GM19467 (cell line): ENCODE results near the gene RBMS3.
"Not testable (repeated sequence)": the region's sequence is repeated elsewhere in the genome, so short reads cannot be mapped to it uniquely, and the experiment has no call there.

Experiments used
- ATAC-seq: cut with Tn5 transposase; IDR thresholded peaks from one replicate; pipeline ENCODE4 v1.9.1; 2021; ENCODE audit warnings: mild to moderate bottlenecking, moderate library complexity; ENCODE audit not compliant: unreplicated experiment

The RBMS3 gene

DNA sequence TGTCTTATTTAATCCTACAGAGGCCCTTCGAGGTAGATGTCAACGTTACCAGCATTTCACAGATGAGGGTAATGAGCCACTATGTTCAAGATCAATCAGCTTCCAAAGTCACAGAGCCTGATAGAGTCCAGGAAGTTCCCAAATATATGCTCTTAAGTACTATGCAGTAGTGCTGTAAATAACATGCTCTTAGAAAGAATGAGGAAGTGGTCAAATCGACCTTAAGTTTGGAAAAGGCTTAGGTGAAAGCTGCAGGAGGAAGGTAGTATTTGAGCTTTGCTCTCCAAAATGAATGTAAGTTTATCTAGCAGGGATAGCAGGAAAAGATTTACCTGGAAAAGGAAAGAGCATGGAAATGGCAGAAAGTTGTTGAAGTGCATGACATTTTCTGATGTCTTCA is 234.0 kb downstream of the RBMS3 start:
- no peak for ATAC-seq

GRCh38 chr3:29515451-29515850 is 234.6 kb downstream of the RBMS3 start:
- ATAC-seq: peak; percentile 51

GRCh38 chr3:29516164-29516563 is 235.3 kb downstream of the RBMS3 start:
- no peak for ATAC-seq

GRCh38 chr3:29520764-29521163 is 239.9 kb downstream of the RBMS3 start:
- no peak for ATAC-seq

DNA sequence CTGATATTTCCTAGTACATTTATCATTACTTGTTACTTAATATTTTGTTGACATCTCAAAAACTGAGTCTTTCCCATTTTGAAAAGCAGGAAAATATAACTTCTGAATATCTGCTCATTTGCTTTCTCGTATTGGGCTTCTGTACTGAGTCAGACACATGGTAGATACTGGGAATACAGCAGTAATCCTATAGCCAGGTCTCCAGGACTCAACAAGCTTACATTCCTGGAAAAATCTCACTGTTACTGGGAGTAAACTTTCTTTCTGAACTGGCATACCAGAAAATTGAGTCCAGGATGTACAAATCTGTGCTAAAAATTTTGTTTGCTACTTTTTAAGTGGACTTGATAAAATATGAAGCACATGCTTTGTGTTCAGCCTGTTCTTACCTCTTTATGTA is 240.4 kb downstream of the RBMS3 start:
- no peak for ATAC-seq

DNA sequence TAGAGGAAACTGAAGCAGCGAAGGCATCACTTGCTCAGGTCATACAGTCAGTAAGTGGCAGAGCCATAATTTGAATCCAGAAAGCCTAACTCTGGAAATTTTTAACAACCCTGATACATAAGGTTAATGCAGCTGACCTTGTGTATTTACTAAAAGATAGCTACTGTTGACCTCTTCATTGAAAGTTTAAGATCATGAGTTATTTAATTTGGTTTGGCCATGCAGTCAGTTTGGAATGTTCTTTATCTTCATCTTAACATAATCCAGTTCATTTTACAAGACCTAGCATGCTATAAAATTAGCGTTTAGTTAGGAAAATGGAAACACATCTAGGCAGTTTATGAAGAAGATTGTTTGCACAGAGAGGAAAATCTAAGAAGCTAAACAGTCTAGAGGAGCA is 240.9 kb downstream of the RBMS3 start:
- ATAC-seq: no peak

- ATAC-seq: not testable (repeated sequence)
These were observed 243.6 kb downstream of the RBMS3 start for GRCh38 chr3:29524433-29524832.

DNA sequence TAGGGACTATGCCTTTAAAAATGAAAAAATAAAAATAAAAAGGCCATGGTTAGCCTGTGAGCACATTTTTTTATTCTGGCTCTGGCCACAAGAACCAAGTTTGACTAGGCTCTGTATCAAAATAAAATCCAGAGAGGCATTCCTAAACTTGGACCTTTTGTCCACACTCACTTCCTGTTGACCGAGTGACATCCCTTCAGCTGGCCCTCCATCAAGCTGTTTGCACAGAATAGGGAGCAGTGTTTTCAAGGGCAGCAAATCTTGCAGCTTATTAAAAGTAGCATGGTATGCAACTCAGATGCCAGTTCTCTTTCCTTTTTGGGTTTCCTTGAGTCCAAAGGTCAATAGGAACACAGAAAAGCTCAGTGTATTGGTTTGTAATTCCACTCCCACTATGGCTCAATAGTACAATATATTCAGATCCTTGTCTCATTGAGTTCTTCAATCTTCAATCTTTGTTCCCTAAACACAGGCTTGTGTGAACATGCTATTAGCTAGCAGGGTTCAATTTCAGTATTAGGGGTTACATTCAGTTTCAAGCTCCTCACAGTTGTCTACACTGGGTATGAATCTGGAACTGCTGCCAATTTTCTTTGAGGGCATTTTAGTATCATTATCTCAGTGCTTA is 244.5 kb downstream of the RBMS3 start:
- ATAC-seq: no peak

DNA sequence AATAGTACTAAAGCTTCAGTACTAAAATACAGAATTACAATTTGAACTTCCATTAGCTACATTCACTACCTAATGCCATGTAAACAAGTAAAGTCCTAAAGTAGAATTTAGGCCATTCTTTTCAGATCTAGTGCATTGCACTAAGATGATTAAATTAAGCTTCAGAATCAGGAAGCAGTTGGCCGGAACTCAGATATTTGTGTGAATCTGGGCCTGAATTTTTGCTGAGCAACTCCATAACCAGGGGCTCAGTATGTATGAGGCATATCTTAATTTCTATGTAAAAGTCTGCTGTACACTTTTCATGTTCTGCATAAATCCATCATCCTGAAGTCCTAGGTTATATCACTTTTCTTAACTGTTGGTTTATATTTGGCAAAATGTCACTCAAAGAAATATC is 246.4 kb downstream of the RBMS3 start:
- ATAC-seq: no peak

- no peak for ATAC-seq
These were observed 250.8 kb downstream of the RBMS3 start for GRCh38 chr3:29531644-29532043.

DNA sequence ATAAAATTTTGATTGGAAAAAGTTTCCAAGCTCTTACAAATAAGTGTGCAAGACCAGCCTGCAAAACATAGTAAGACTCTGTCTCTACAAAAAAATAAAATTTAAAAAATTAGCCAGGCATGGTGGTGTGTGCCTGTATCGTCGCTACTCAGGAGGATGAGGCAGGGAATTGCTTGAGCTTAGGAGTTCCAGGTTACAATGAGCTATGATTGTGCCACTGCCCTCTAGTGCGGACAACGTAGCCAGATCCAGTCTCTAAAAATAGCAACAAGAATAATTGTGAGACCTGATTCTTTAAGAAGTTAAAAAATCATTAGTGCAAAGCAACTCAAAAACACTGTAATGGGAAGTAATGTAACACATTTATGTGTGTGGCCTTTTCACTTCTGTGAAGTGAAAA is 251.6 kb downstream of the RBMS3 start:
- ATAC-seq: no peak

GRCh38 chr3:29534006-29534405 is 253.1 kb downstream of the RBMS3 start:
- ATAC-seq: no peak

DNA sequence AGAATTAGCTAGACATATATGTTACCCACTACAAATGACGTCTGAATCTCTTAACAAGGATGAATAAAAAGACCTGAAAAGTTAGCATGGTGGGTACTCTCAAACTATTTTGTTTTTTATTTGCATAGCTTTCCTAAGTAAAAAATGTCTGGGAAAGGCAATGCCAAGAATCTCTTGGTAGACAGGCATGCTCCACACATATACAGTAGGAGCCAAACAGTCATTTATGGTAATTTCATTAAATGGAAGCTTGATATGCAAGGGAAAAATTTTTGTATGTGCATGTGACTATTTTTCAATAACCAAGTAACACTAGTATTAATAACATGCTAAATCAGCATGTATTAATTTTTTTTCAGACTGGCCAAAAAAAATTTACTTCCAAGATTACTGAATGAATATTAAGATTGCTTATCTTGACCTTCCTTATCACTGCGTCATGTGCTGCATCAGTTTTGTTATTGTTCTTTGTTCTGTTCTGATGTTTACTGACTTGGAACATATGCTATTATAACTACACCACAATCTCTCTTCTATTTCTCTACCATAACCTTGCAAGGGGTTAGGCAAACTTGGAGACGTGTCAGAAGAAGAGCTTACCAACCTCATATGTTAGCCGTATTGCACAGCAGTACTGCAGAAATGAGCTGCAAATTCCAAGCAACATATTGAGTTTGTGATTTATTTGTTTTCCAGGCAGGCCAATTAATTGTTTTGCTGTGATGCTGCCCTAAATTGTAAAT is 255.3 kb downstream of the RBMS3 start:
- no peak for ATAC-seq

DNA sequence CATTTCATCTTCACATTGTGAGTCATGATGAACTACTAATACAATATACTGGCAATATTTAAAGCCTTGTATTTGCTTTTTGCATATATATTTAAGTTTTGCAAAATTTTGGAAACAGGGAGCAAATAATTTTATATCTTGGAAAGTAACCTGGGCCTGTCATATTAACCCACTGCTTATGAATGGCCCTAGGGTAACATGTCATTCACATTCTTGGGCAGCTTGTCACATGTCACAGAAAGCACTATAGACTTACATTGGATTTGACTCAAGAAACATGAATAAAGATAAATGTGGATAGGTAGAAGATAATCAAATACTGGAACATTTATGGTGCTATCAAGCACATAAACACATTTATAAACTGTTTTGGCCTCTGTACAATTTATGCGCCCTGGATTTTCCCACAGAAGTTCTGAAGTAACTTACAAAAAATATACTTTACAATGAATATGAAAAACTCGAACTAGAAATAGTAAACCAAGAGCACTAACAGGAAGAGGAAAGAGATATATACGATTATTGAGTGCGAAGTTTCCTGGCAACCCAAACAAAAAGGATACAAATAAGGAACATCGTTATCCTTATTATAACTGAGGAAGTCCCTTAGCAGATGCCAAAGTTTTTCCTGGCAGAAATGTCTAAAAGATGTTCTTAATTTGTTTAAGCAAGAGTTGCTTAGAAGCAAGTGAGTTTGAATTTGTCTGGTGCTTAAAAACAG is 257.2 kb downstream of the RBMS3 start:
- no peak for ATAC-seq

DNA sequence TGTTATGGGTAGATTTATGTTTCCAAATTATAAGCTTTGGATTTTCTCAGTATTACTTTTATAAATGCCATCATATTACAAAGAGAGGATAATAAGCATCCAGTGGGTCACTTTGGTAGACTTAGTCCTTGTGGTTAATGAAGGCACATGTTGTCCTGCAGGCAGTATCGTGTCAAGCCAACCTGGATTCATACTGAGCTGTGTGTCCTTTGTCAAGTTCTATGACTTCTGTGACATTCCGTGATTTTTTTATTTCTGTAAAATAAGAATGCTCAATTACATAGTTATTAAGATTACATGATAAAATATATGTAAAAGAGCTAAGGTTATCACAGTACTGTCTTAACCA is 257.7 kb downstream of the RBMS3 start:
- no peak for ATAC-seq

DNA sequence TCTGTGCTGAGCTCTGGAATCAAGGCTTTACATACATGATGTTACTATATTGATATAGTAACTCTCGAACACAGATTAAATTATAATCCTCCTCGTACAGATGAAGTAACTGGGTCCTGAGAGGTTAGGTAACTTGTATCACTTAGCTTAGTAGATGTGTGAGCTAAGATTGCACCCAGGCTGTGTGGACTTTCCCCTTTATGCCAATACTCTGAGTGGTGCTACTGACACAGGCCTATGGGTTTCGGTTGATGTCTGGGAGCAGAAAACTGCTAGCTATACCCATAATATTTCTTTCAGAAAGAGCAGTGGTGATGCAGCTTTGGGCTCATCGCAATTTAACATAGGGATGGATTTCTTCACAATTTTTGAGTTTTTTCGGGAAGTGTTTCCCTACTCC is 259.7 kb downstream of the RBMS3 start:
- no peak for ATAC-seq

DNA sequence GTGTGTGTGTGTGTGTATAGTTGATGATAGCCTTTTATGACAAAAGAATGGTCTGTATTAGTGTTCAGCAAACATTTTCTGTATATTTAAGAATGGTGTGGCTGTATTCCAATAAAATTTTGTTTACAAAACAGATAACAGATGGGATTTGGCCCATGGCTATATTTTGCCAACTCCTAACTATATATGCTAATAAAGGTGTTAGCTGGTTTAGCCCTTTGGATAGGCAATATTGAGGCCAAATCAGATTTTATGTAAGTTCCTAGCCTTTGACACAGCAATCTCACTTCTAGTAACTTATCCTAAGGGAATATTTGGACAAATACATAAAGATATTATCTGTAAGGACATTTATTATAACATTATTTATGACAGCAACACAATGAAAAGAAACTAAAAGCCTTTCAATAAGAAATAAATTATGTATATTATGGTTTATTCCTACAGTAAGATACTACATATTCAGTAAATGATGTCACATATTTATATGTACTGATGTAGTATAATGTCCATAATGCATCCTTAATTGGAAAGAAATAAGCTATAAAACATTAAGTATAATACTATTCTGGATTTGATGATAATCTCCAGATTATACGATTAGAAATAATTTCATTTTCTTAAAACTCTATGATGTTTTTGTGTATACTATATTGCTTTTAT is 264.0 kb downstream of the RBMS3 start:
- no peak for ATAC-seq

- ATAC-seq: no peak
These were observed 264.7 kb downstream of the RBMS3 start for GRCh38 chr3:29545615-29546014.

- ATAC-seq: no peak
These were observed 271.2 kb downstream of the RBMS3 start for GRCh38 chr3:29552051-29552450.

GRCh38 chr3:29554566-29554965 is 273.7 kb downstream of the RBMS3 start:
- no peak for ATAC-seq

- no peak for ATAC-seq
These were observed 274.7 kb downstream of the RBMS3 start for GRCh38 chr3:29555590-29555989.

DNA sequence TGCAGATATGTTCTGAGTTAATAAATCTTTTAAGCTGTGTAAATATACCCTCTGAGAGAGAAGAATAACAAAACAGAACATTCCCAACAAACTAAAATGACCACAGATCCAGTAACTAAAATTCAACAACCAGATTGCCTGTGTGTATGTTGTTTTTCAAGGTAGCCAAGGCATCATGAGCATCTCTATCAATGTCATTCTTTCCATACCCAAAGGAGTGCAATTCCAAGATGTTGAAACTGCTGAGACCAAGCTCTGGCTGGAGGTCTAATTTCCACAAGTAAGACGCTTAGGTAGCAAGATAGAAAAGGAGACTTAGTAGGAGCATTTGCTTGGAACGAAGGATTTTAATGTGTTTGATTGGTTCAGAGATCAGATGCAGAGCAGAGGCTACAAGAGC is 276.3 kb downstream of the RBMS3 start:
- ATAC-seq: no peak
